ENCODE measurements around the gene CNTNAP1.
"Not testable (repeated sequence)": the region's sequence is repeated elsewhere in the genome, so short reads cannot be mapped to it uniquely, and the experiment has no call there.

Gene CNTNAP1

GRCh38 chr17:42681976-42682721, at the start of gene CNTNAP1:
Gene CNTNAP1 (plus strand): TSS chr17:42682531. CDS start chr17:42682830, 299 bp downstream.
- DNase-seq, result no peak

GRCh38 chr17:42632949-42633444, 49.3 kb upstream of the CNTNAP1 start:
- DNase-seq, result no peak

- DNase-seq, result no peak
These were observed 42.7 kb upstream of the CNTNAP1 start for GRCh38 chr17:42639525-42640113.

- DNase-seq, result no peak
These were observed 42.2 kb upstream of the CNTNAP1 start for GRCh38 chr17:42640121-42640520.

GRCh38 chr17:42642336-42642735, 40.0 kb upstream of the CNTNAP1 start:
- DNase-seq, result no peak

GRCh38 chr17:42647778-42648177, 34.6 kb upstream of the CNTNAP1 start:
- no peak for DNase-seq

GRCh38 chr17:42651392-42651791, 30.9 kb upstream of the CNTNAP1 start:
- no peak for DNase-seq

- no peak for DNase-seq
These were observed 28.9 kb upstream of the CNTNAP1 start for GRCh38 chr17:42653179-42654124.

GRCh38 chr17:42655528-42655927, 26.8 kb upstream of the CNTNAP1 start:
- DNase-seq, result no peak

GRCh38 chr17:42657824-42658588, 24.3 kb upstream of the CNTNAP1 start:
- DNase-seq, result no peak

- peak; percentile 71 for DNase-seq
These were observed 23.0 kb upstream of the CNTNAP1 start, which contains the start of gene TUBG2 for GRCh38 chr17:42659079-42659931. Gene TUBG2 (plus strand): TSS chr17:42659284. CDS start chr17:42659504, 220 bp downstream.

GRCh38 chr17:42659932-42660274, 22.4 kb upstream of the CNTNAP1 start:
- DNase-seq, result not testable (repeated sequence)

GRCh38 chr17:42660692-42661345, 21.5 kb upstream of the CNTNAP1 start:
- no peak for DNase-seq

GRCh38 chr17:42665581-42666001, 16.7 kb upstream of the CNTNAP1 start:
- DNase-seq, result no peak

- not testable (repeated sequence) for DNase-seq
These were observed 16.2 kb upstream of the CNTNAP1 start for GRCh38 chr17:42666126-42666525.

- no peak for DNase-seq
These were observed 15.0 kb upstream of the CNTNAP1 start for GRCh38 chr17:42667088-42667951.

GRCh38 chr17:42669705-42669976, 12.7 kb upstream of the CNTNAP1 start:
- no peak for DNase-seq

- peak; percentile 55 for DNase-seq
These were observed 12.1 kb upstream of the CNTNAP1 start for GRCh38 chr17:42669977-42670788.

Measured in CD4-positive, alpha-beta T cell treated with Interferon gamma for 1 hour (primary cell).